ENCODE measurements around the gene SLC15A5.

SLC15A5 gene

GRCh38 chr12:16277585-16277984, at the start of gene SLC15A5:
SLC15A5 (minus strand) TSS chr12:16277685; CDS start chr12:16277685, 0 bp downstream.
- no peak for DNase-seq

- DNase-seq = no peak
Measured at GRCh38 chr12:16325426-16325825, 47.9 kb upstream of the SLC15A5 start.

GRCh38 chr12:16324772-16325171, 47.3 kb upstream of the SLC15A5 start:
- DNase-seq = no peak

- DNase-seq = no peak
Measured at GRCh38 chr12:16324272-16324671, 46.8 kb upstream of the SLC15A5 start.

DNA sequence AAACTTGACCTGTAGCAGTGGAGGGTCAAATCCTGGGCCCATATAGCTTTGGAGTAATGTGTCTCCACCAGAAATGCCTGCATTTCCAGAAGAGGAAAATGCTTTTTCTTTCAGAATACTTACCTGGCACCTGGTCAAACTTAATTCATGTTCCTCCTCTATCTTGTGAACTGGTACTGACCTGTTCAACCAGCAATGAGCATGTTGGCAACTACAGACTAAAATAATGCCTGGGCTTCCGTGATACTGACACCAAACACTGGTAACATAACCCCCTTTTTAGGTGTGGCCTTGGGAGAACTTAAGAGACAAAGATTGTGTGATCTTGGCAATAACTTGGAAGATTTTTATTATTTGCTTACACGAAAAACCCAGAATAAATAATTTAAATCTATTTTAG, 46.2 kb upstream of the SLC15A5 start:
- no peak for DNase-seq

- no peak for DNase-seq
Measured at GRCh38 chr12:16323010-16323409, 45.5 kb upstream of the SLC15A5 start.

GRCh38 chr12:16310934-16311333, 33.4 kb upstream of the SLC15A5 start:
- DNase-seq = no peak

DNA sequence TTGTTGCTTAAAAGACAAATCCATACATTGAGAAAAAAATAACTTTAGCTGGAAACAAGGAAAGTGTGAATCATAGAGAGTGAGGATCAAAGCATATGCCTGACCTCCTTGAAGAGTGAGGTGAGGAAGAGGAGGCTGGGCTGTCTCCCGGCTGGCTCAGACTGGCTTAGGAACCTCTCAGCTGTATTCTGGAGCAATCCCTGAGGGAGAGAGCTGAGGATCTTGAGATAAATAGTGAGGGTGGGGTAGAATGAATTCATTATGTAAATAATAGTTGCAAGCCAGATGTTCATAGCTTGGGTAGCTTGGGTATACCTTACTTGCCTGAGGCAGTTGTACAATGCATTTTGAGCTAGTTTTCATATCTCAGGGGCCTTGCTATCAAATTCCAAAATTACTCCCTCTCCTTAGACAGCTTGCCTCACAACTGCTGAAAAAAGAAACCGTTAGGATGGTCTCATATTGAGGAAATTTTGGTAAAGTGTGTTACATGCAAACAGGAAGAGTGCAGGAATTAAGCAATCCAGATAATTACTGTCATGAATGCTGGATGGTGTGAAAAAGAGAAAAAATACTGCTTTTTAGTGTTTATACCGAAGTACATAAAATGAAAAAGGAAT, 30.5 kb upstream of the SLC15A5 start:
- DNase-seq = peak in 1 of 2 donors; percentile 4

GRCh38 chr12:16303939-16304338, 26.5 kb upstream of the SLC15A5 start:
- no peak for DNase-seq

DNA sequence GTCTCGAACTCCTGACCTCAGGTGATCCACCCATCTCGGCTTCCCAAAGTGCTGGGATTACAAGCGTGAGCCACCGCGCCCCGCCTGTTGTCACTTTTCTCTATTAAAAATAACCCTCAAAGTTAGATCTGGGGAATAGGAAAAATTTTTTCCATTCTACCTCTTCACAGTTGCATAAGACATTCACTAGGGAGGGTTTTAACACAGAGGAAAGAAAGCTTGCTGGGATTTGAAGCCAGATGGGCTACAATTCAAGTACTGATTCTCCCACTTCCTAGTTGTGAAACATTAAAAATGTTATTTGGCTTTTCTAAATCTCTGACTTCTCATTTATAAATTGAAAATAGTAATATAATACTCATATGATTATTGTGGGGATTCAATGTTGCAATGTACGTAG, 23.3 kb upstream of the SLC15A5 start:
- no peak for DNase-seq

- DNase-seq = no peak
Measured at GRCh38 chr12:16300122-16300521, 22.6 kb upstream of the SLC15A5 start.

DNA sequence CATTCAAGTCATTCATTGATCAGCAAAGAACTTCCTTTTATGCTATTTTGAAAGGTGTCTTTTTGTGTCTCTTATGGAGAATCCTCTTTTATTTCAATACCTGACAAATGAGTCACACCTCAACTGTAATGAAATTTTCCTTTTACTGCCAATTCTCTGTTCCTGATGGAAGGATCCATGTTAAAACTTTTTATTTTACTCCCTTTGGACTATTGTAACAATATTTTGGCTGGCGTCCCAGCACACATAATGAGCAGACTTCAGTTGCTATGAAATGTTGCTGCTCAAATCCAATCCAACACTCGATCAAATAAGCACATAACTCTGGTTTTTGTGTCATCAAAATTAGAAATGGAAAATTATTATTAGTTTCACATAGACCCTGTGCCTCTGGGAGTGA, 21.9 kb upstream of the SLC15A5 start:
- DNase-seq = no peak

DNA sequence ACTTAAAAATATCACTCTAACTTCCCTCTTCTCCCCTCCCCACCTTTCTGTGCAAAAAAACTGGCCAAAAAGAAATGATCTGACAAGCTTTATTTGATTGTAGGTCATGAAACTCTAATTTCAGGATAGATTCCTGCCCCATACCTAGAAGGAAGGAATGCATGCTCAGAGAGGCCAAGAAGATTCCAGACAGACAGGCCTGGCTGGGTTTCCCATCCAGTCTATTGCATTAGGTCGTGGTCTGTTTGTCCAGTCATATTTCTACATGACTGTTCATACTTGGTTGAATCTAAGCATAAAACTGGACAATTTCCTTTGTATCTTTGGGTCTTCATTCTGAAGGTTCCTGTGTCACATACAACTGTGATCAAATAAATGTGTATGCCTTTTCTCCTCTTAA, 20.0 kb upstream of the SLC15A5 start:
- peak in 1 of 2 donors; percentile 5 for DNase-seq

- no peak for DNase-seq
Measured at GRCh38 chr12:16294376-16294956, 17.0 kb upstream of the SLC15A5 start.

DNA sequence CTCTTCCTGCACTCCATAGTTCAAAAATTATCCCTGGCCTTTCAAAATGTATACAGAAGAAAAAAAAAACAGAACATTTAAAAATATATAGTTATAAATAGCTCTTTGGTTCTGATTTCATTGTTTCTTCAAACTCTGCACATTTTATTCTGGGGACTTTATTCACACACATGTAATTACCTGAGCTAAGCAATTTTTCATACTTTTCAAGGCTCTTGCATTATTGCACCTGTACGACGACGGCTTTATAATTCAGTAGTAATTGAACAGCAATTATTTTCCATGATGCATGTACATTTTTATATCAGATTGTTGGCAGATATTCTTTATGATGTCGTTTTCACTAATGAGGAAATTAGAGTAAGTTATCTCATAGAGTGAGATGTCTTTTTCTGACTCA, 13.5 kb upstream of the SLC15A5 start:
- no peak for DNase-seq

GRCh38 chr12:16285586-16285985, 8.1 kb upstream of the SLC15A5 start:
- no peak for DNase-seq

- DNase-seq = peak in 1 of 2 donors; percentile 13
Measured at GRCh38 chr12:16282978-16283377, 5.5 kb upstream of the SLC15A5 start.

- no peak for DNase-seq
Measured at GRCh38 chr12:16282081-16282480, 4.6 kb upstream of the SLC15A5 start.

- no peak for DNase-seq
Measured at GRCh38 chr12:16281157-16281556, 3.7 kb upstream of the SLC15A5 start.

DNA sequence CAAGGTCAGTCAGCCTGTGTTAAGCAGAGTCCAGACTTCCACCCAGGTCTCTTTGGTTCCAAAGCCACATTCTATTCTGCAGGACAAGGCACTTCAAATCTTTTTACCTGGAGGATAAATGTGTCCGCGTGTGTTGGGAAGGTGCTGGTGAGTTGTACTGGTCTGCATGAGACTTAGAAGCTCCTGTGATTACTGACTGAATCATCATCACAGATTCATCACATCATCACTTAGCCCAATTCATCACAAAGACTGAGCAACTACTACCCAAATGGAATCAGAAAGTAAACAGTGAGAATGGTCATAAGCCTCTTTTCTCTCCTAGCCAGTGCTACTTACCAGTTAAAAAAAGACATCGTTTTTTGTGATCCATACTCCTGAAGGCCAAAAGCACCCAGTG, 5.3 kb downstream of the SLC15A5 start:
- DNase-seq = no peak

DNA sequence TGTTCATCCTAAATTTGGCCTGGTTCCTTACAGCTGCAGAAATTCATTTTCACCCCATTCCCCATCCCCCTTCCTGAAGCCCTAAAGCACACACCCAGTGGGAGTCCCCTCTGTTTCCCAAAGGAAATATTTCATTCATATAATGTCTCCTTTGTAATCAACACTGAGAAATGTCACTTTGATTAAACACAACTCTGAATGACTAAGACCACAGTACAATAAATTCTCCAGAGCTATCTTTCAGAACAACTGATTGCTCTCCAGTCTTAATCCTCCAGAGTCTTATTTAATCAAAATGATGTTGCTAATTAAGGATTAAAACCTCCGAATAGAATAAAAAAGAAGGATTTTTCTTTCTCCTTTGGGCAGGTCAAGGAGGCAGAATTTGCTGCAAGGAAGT, 6.4 kb downstream of the SLC15A5 start:
- DNase-seq = no peak

- no peak for DNase-seq
Measured at GRCh38 chr12:16269946-16270345, 7.5 kb downstream of the SLC15A5 start.

GRCh38 chr12:16266085-16266484, 11.4 kb downstream of the SLC15A5 start:
- no peak for DNase-seq

DNA sequence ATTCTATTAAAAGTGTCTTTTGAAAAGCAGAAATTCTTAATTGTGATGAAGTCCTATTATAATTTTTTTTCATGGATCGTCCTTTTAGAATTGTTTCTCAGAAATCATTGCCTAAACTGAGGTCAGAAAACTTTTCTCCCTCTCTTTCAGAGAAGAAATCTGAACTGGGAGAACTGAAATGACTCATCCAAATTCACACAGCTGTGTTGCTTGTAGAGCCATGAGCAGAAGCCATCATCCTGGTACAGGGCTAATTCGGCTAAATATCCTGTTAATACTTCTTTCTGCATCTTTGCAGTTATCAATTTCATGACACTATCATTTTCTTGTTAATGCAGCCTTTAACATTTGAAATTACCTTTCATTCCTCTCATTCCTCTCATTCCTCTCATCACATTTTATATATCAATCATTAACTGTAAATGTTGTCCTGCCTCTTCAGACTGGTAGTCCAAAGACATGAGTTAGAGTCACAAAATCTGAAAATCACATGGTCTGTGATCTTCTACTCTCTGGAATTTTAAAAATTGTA, 15.5 kb downstream of the SLC15A5 start:
- DNase-seq = no peak

- peak; percentile 44 to 65 for DNase-seq
Measured at GRCh38 chr12:16260206-16260605, 17.3 kb downstream of the SLC15A5 start.

Measured in inflammatory macrophage treated with lipopolysaccharide for 1 hour (primary cell).